DOHH2 (cell line): ENCODE data around the gene MTHFD2L.

Experiments used
- H3F3A ChIP-seq: fragments of 200-600 bp; sonication (generic), shearing (Covaris generic); 2 replicates; pipeline ENCODE4 v1.6.0; 2016; ENCODE audit warnings: antibody characterized with exemption, mild to moderate bottlenecking; ENCODE audit not compliant: control insufficient read depth, insufficient read depth
- H3K27ac ChIP-seq: fragments of 200-600 bp; sonication (generic); 2 replicates; pipeline ENCODE4 v1.5.1; 2014; ENCODE audit warnings: low read depth, mild to moderate bottlenecking, low read length, moderate library complexity
- H3K27me3 ChIP-seq: fragments of 200-600 bp; sonication (generic); 2 replicates; pipeline ENCODE4 v1.6.1; 2014; ENCODE audit warnings: mild to moderate bottlenecking, low read length, mixed read lengths; ENCODE audit not compliant: control insufficient read depth
- H3K36me3 ChIP-seq: fragments of 200-600 bp; sonication (generic); 2 replicates; pipeline ENCODE4 v1.6.1; 2014; ENCODE audit warnings: mild to moderate bottlenecking, low read length, moderate library complexity, mixed read lengths; ENCODE audit not compliant: control insufficient read depth
- H3K4me1 ChIP-seq: fragments of 200-600 bp; sonication (generic); 2 replicates; pipeline ENCODE4 v1.6.1; 2014; ENCODE audit warnings: mild to moderate bottlenecking, low read length, mixed read lengths; ENCODE audit not compliant: control insufficient read depth
- H3K4me2 ChIP-seq: fragments of 200-600 bp; sonication (generic); 2 replicates; pipeline ENCODE4 v1.6.0; 2014; ENCODE audit warnings: mild to moderate bottlenecking, low read length, moderate library complexity
- H3K4me3 ChIP-seq: fragments of 200-600 bp; sonication (generic); 2 replicates; pipeline ENCODE4 v1.5.1; 2014; ENCODE audit warnings: mild to moderate bottlenecking, low read length, mixed read lengths
- H3K79me2 ChIP-seq: fragments of 200-600 bp; sonication (generic); 2 replicates; pipeline ENCODE4 v1.6.1; 2014; ENCODE audit warnings: mild to moderate bottlenecking, low read length, mixed read lengths; ENCODE audit not compliant: control insufficient read depth
- H3K9me2 ChIP-seq: fragments of 200-600 bp; sonication (generic); replicated peaks from 2 replicates; pipeline ENCODE4 v1.6.1; 2014; ENCODE audit warnings: mild to moderate bottlenecking, low read length, mixed read lengths; ENCODE audit not compliant: control insufficient read depth
- H3K9me3 ChIP-seq: fragments of 200-600 bp; sonication (generic); 2 replicates; pipeline ENCODE4 v1.6.1; 2014; ENCODE audit warnings: antibody characterized with exemption, low read length, mixed read lengths; ENCODE audit not compliant: control insufficient read depth, insufficient read depth
- H4K20me1 ChIP-seq: fragments of 200-600 bp; sonication (generic); 2 replicates; pipeline ENCODE4 v1.6.0; 2014; ENCODE audit warnings: low read depth, mild to moderate bottlenecking, antibody characterized with exemption, low read length, moderate library complexity; ENCODE audit not compliant: control insufficient read depth, insufficient read depth
- CTCF ChIP-seq: fragments of 200-600 bp; sonication (generic); IDR thresholded peaks from one replicate; pipeline ENCODE4 v1.5.1; 2014; ENCODE audit warnings: antibody characterized with exemption, mild to moderate bottlenecking, low read depth, low read length; ENCODE audit not compliant: poor library complexity, severe bottlenecking
- EZH2phosphoT487 ChIP-seq: fragments of 200-600 bp; sonication (generic); IDR thresholded peaks from 2 replicates; pipeline ENCODE4 v1.6.1; 2017; ENCODE audit warnings: borderline replicate concordance, mild to moderate bottlenecking, antibody characterized with exemption, low read length, moderate library complexity, mixed read lengths

The MTHFD2L gene

GRCh38 chr4:74174941-74175340, 17.0 kb downstream of the MTHFD2L start:
- no peaks in the 10 kb centered on the region for H3K36me3 ChIP-seq
- H3K9me3 ChIP-seq, result no peaks in the 10 kb centered on the region
- TF ChIP-seq CTCF, result no peak
- no peaks in the 10 kb centered on the region for H3K27me3 ChIP-seq
- H3K4me2 ChIP-seq, result no peak overlapping the region
- no peaks in the 10 kb centered on the region for H4K20me1 ChIP-seq
- no peaks in the 10 kb centered on the region for H3F3A ChIP-seq
- H3K79me2 ChIP-seq, result no peaks in the 10 kb centered on the region
- no peaks in the 10 kb centered on the region for H3K4me1 ChIP-seq
- H3K4me3 ChIP-seq, result no peak overlapping the region
- no peak overlapping the region for H3K27ac ChIP-seq
- no peaks in the 10 kb centered on the region for H3K9me2 ChIP-seq

- H3K4me1 ChIP-seq, result no peaks in the 10 kb centered on the region
- H3K9me2 ChIP-seq, result no peaks in the 10 kb centered on the region
- TF ChIP-seq EZH2phosphoT487 (no peak), CTCF (no peak)
- H3K4me3 ChIP-seq, result no peak overlapping the region
- H3K9me3 ChIP-seq, result no peaks in the 10 kb centered on the region
- H3F3A ChIP-seq, result no peaks in the 10 kb centered on the region
- no peaks in the 10 kb centered on the region for H4K20me1 ChIP-seq
- H3K36me3 ChIP-seq, result no peaks in the 10 kb centered on the region
- H3K4me2 ChIP-seq, result no peak overlapping the region
- H3K79me2 ChIP-seq, result no peaks in the 10 kb centered on the region
- H3K27me3 ChIP-seq, result no peaks in the 10 kb centered on the region
- no peak overlapping the region for H3K27ac ChIP-seq
These were observed 17.5 kb downstream of the MTHFD2L start for GRCh38 chr4:74175379-74175778.

GRCh38 chr4:74178798-74179197, 20.9 kb downstream of the MTHFD2L start:
- no peak overlapping the region for H3K27ac ChIP-seq
- no peak overlapping the region for H3K4me3 ChIP-seq
- no peaks in the 10 kb centered on the region for H3K36me3 ChIP-seq
- no peaks in the 10 kb centered on the region for H3K9me3 ChIP-seq
- H3K4me1 ChIP-seq, result no peaks in the 10 kb centered on the region
- no peaks in the 10 kb centered on the region for H4K20me1 ChIP-seq
- H3K79me2 ChIP-seq, result no peaks in the 10 kb centered on the region
- H3K27me3 ChIP-seq, result no peaks in the 10 kb centered on the region
- no peak overlapping the region for H3K4me2 ChIP-seq
- no peaks in the 10 kb centered on the region for H3K9me2 ChIP-seq
- no peak for TF ChIP-seq EZH2phosphoT487
- TF ChIP-seq CTCF, result no peak
- H3F3A ChIP-seq, result no peaks in the 10 kb centered on the region

GRCh38 chr4:74181219-74181618, 23.3 kb downstream of the MTHFD2L start:
- H3K4me1 ChIP-seq, result no peaks in the 10 kb centered on the region
- H3K9me2 ChIP-seq, result no peaks in the 10 kb centered on the region
- no peaks in the 10 kb centered on the region for H3K79me2 ChIP-seq
- H3K27ac ChIP-seq, result no peak overlapping the region
- TF ChIP-seq CTCF, result no peak
- no peak for TF ChIP-seq EZH2phosphoT487
- H3K36me3 ChIP-seq, result no peaks in the 10 kb centered on the region
- no peaks in the 10 kb centered on the region for H3K9me3 ChIP-seq
- H3K4me2 ChIP-seq, result no peak overlapping the region
- H4K20me1 ChIP-seq, result no peaks in the 10 kb centered on the region
- H3K4me3 ChIP-seq, result no peak overlapping the region
- H3F3A ChIP-seq, result no peaks in the 10 kb centered on the region
- H3K27me3 ChIP-seq, result no peaks in the 10 kb centered on the region
